ENCODE results near the gene MYO16.

- TF ChIP-seq CTCF (IDR thresholded peaks at IDR 0.05; ENCODE audit: low read depth, low read length, poor library complexity, severe bottlenecking) (no peak), EZH2phosphoT487 (IDR thresholded peaks at IDR 0.05; ENCODE audit: borderline replicate concordance, low read length) (no peak)
These were observed 99.0 kb downstream of the MYO16 start for GRCh38 chr13:108728370-108728769.
